ENCODE results near the gene TRAM2. TPM values are rescaled to one million over a fixed set of nuclear protein-coding genes. Genes with fewer than 3 reads are reported as not detected.

The TRAM2 gene
- total RNA-seq, 4 donors from 2014 or later, result 13.3 to 23.8 (median 18.5) TPM

DNA sequence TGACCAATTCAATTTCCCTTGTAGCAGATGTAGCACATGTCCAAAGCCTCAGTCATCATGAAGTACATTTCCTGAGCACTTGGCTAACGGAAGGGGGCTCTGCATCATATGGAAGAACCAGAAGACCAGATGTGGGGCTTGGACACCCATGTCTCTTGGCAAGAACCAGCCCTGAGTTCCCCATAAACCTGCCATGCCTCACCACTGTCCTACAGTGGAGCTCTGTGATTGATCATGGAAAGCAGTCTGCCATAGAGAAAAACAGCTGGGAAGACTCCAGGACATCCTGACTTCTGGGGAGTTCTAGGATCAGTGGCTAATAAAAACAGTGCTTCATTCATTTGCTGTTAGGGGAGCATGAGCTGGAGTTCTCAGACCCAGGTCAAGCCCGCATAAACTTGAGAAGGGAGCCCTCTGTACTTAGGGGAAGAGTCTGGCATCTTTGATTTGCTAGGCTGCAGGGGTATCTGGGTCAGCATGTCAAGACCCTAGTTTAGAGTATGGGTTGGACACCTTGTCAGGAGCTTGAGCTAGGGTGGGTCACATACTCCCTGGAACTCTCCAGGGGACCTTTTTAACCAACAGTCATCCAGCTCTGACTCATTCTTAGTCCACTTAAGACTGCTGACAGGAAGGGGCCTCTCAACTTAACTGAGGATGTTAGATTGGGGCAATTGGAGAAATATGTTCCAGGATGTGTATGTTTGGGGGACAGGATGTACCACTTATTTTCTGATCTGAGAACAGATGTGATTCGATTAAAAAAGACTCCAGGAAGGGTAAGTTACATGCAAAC, 26.3 kb upstream of the TRAM2 start:
- intact Hi-C loops (cut with DNase I), result no loop called here
- TF ChIP-seq POLR2A (IDR thresholded peaks at IDR 0.05; ENCODE audit: low read depth) (no peak), POLR2AphosphoS5 (IDR thresholded peaks at IDR 0.05) (no peak), EP300 (IDR thresholded peaks at IDR 0.05) (no peak)
- TF ChIP-seq, protein P1, sequence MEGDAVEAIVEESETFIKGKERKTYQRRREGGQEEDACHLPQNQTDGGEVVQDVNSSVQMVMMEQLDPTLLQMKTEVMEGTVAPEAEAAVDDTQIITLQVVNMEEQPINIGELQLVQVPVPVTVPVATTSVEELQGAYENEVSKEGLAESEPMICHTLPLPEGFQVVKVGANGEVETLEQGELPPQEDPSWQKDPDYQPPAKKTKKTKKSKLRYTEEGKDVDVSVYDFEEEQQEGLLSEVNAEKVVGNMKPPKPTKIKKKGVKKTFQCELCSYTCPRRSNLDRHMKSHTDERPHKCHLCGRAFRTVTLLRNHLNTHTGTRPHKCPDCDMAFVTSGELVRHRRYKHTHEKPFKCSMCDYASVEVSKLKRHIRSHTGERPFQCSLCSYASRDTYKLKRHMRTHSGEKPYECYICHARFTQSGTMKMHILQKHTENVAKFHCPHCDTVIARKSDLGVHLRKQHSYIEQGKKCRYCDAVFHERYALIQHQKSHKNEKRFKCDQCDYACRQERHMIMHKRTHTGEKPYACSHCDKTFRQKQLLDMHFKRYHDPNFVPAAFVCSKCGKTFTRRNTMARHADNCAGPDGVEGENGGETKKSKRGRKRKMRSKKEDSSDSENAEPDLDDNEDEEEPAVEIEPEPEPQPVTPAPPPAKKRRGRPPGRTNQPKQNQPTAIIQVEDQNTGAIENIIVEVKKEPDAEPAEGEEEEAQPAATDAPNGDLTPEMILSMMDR (IDR thresholded peaks at IDR 0.05), result no peak
- Histone ChIP-seq H3K9me3 (no peaks in the 10 kb centered on the region), H3K27ac (replicated peaks in 1 of 4) (no peak overlapping the region), H3K27me3 (no peaks in the 10 kb centered on the region), H3K4me1 (peaks cover 3 to 4% (median 3%) of the 10 kb centered on the region in 4 donors), H3K36me3 (no peaks in the 10 kb centered on the region), H3K4me3 (no peak overlapping the region)
- peak; percentile 50 for DNase-seq (ENCODE audit: extremely low spot score)
- WGBS, result 68% methylated on average over 3 of the region's 3 CpGs

- H3K27ac ChIP-seq (replicated peaks in 1 of 4), result no peak overlapping the region
- intact Hi-C loops (cut with DNase I), result loop anchor here (5.0 kb wide), 2 partner anchors 68 to 102 kb away; no protein-coding TSS in a partner anchor
- H3K4me1 ChIP-seq, result peaks cover 30 to 44% (median 38%) of the 10 kb centered on the region in 4 donors
- no peak for DNase-seq (ENCODE audit: extremely low spot score)
- no peaks in the 10 kb centered on the region for H3K9me3 ChIP-seq
- no peaks in the 10 kb centered on the region for H3K36me3 ChIP-seq
- TF ChIP-seq POLR2A (IDR thresholded peaks at IDR 0.05; ENCODE audit: low read depth), result no peak
- no peak for TF ChIP-seq EP300 (IDR thresholded peaks at IDR 0.05)
- TF ChIP-seq, protein P1 (IDR thresholded peaks at IDR 0.05), result no peak
- no peak for TF ChIP-seq POLR2AphosphoS5 (IDR thresholded peaks at IDR 0.05)
- H3K4me3 ChIP-seq, result no peak overlapping the region
- no peaks in the 10 kb centered on the region for H3K27me3 ChIP-seq
- 90% methylated on average over 2 of the region's 2 CpGs for WGBS
Measured at GRCh38 chr6:52598824-52599190, 21.9 kb upstream of the TRAM2 start.

DNA sequence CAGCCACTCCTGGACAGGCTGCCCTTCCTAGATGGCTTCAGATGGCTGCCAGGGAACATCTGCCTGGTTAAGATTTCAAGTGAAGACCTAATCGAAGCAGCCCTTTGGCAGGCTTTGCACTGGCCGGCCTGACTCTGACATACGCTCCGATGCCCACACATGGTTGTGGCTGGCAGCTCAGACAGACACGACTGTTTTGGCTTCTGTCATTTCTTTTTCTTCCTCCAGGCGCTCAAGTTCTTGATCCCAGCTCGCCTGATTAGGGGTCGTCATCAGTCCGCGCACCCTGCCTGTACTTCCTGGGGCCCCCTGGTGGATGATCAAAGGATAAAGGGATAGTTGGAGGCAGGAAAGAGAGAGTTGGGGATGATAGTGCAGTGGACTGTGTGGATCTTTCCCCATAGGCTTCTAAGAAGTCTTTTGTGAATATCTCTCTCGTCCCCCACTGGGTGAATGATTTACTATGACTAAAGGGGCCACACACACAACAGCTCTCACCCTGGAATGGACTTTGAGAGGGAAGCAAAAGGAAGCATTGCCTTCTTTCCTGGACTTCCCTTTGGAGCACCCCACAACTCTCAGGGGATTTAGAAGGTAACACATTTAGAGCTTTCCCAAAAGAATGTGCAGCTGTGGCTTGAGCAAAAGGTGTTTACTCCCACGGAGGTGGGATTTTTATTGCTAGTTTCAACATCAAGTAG, 21.4 kb upstream of the TRAM2 start:
- DNase-seq (ENCODE audit: extremely low spot score), result no peak
- Histone ChIP-seq H3K9me3 (no peaks in the 10 kb centered on the region), H3K27ac (replicated peaks in 1 of 4) (peak overlapping the region; percentile 15 to 53 (median 37)), H3K4me3 (peak overlapping the region; percentile 21 to 46 (median 32)), H3K4me1 (peaks cover 30 to 44% (median 38%) of the 10 kb centered on the region in 4 donors), H3K36me3 (no peaks in the 10 kb centered on the region), H3K27me3 (no peaks in the 10 kb centered on the region)
- TF ChIP-seq POLR2AphosphoS5 (IDR thresholded peaks at IDR 0.05) (peak in 1 of 2 donors; percentile 12), EP300 (IDR thresholded peaks at IDR 0.05) (no peak), POLR2A (IDR thresholded peaks at IDR 0.05; ENCODE audit: low read depth) (no peak)
- TF ChIP-seq, protein P1 (IDR thresholded peaks at IDR 0.05), result peak; percentile 67 to 77 (median 68)
- 35% methylated on average over 12 of the region's 12 CpGs for whole genome bisulfite sequencing
- intact Hi-C loops (cut with DNase I), result loop anchor here (5.0 kb wide), 2 partner anchors 69 to 101 kb away; no protein-coding TSS in a partner anchor

- Histone ChIP-seq H3K4me1 (peaks cover 30 to 44% (median 38%) of the 10 kb centered on the region in 4 donors), H3K27ac (replicated peaks in 1 of 4) (peak overlapping the region; percentile 15 to 53 (median 37)), H3K9me3 (no peaks in the 10 kb centered on the region), H3K36me3 (no peaks in the 10 kb centered on the region), H3K4me3 (peak overlapping the region; percentile 21 to 46 (median 32)), H3K27me3 (no peaks in the 10 kb centered on the region)
- no peak for DNase-seq (ENCODE audit: extremely low spot score)
- TF ChIP-seq, protein P1 (IDR thresholded peaks at IDR 0.05), result no peak
- no peak for TF ChIP-seq EP300 (IDR thresholded peaks at IDR 0.05)
- TF ChIP-seq POLR2AphosphoS5 (IDR thresholded peaks at IDR 0.05), result no peak
- TF ChIP-seq POLR2A (IDR thresholded peaks at IDR 0.05; ENCODE audit: low read depth), result no peak
- intact Hi-C loops (cut with DNase I), result loop anchor here (1.0 to 5.0 kb wide), 3 partner anchors 70 to 181 kb away; no protein-coding TSS in a partner anchor
Measured at GRCh38 chr6:52597738-52598122, 20.9 kb upstream of the TRAM2 start.
